HL-60 (cell line): Measurements from ENCODE around the gene PDE2A.

ENCODE experiments used
- DNase-seq, 2 experiments: peaks; one replicate each; pipeline ENCODE4 v3.0.0-alpha.2; 2010 to 2020; ENCODE audit warnings: low read depth in 1 of 2, low spot score in 1 of 2
- H3K27ac ChIP-seq: fragments of 250-450 bp; sonication (Bioruptor Pico); replicated peaks from 2 replicates; pipeline ENCODE4 v1.5.1; 2020; ENCODE audit warnings: mild to moderate bottlenecking, moderate library complexity
- H3K27me3 ChIP-seq: fragments of 250-450 bp; sonication (Bioruptor Pico); 2 replicates; pipeline ENCODE4 v1.5.1; 2021; ENCODE audit warnings: mild to moderate bottlenecking, moderate library complexity; ENCODE audit not compliant: insufficient read depth, poor library complexity, severe bottlenecking
- H3K4me3 ChIP-seq: replicated peaks from 2 replicates; pipeline ENCODE4 v1.5.1; 2011; ENCODE audit warnings: mild to moderate bottlenecking, control low read depth, low read length; ENCODE audit not compliant: insufficient read depth
- CTCF ChIP-seq: IDR thresholded peaks from one replicate; pipeline ENCODE4 v1.5.1; 2011; ENCODE audit warnings: low read length, control low read depth, inconsistent platforms; ENCODE audit not compliant: insufficient read depth
- GABPA ChIP-seq: IDR thresholded peaks from 2 replicates; pipeline ENCODE4 v1.6.1; 2012; ENCODE audit warnings: low read depth
- POLR2AphosphoS5 ChIP-seq: IDR thresholded peaks from 2 replicates; pipeline ENCODE4 v1.6.1; 2012; ENCODE audit warnings: low read depth
- REST ChIP-seq: IDR thresholded peaks from 2 replicates; pipeline ENCODE4 v1.6.1; 2012; ENCODE audit warnings: low read depth; ENCODE audit not compliant: insufficient replicate concordance
- SPI1 ChIP-seq: IDR thresholded peaks from 2 replicates; pipeline ENCODE4 v1.6.1; 2012; ENCODE audit warnings: low read depth, mild to moderate bottlenecking, borderline replicate concordance

The PDE2A gene

DNA sequence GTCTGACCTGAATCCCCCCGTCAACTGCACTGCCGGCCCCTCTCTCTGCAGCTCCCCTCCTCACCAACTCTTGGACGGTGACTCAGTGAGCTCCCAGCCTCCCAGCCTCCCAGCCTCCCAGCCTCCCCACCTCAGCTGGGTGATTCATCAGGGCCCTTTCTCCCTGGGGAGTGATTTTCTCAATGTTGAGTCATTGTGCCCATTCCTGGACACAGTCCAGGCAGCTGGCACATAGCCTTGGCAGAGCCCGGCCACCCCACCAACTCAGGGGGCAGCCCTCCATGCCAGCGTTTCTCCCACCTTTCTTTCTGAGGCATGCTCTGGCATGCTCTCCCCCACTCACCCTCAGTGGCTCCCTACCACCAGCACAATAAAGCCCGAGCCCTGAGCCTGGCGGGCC, 30.7 kb downstream of the PDE2A start:
- no peak for DNase-seq
- TF ChIP-seq REST (no peak), CTCF (no peak), POLR2AphosphoS5 (no peak), SPI1 (no peak), GABPA (no peak)
- Histone ChIP-seq H3K27me3 (peaks cover 26% of the 10 kb centered on the region), H3K4me3 (no peak overlapping the region), H3K27ac (no peak overlapping the region)

- Histone ChIP-seq H3K27ac (no peak overlapping the region), H3K4me3 (peak overlapping the region; percentile 20; the same call in 1 of the 2 replicates), H3K27me3 (peaks cover 26% of the 10 kb centered on the region)
- TF ChIP-seq CTCF (peak; percentile 69), GABPA (no peak)
- peak; percentile 33 to 36 for DNase-seq
Observed at GRCh38 chr11:72642884-72643522, 31.2 kb downstream of the PDE2A start.

DNA sequence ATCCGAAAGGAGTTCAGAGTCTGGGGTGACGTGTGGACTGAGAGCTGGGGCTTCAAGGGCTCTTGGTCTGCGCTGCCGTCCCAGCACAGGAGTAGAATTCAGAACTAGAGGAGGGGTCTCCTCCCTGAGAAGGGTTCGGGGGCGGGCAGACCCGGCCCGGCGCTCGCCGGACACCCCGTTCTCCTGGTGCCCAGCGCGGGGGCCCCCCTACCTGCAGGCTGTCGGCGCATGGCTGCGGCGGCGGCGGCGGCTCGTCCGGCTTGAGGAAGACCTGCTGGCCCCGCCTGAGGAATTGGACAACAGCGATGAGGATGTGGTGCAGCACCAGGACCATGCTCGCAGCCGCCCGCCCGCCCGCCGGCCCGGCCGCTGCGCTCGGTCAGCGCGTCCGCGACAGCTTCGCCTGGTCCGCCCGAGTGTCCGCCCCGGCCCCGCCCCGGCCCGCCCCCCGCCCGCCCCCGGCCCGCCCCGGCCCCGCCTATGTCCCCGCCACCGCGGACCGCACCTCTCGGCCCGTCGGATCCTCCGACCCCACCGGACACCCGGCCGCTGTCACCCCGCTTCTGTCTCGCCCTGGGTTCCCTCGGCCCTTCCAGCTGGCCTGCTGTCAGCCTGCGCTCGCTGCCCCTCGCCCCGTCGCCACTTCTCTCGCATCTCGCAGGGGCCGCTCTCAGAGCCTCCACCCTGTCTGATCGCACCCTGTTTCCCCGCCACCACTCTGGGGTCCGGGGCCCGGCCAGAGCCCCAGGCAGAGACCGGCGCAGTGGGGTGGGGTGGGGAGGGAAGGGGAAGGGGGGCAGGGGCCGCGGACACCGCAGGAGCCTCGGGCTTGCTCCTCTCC, 32.0 kb downstream of the PDE2A start:
- Histone ChIP-seq H3K4me3 (peak overlapping the region; percentile 7), H3K27ac (no peak overlapping the region), H3K27me3 (peaks cover 26% of the 10 kb centered on the region)
- TF ChIP-seq SPI1 (no peak), CTCF (no peak), REST (no peak), GABPA (no peak), POLR2AphosphoS5 (no peak)
- no peak for DNase-seq
